GM12878 (cell line): Measurements from ENCODE around the gene TRIP12. TPM values are rescaled to one million over a fixed set of nuclear protein-coding genes. Genes with fewer than 3 reads are reported as not detected.

Experiments used
- ATAC-seq: fragments of 200-7000 bp; cut with Tn5 transposase; 3 replicates; pipeline ENCODE4 v1.9.1; 2020; ENCODE audit warnings: mild to moderate bottlenecking, moderate library complexity
- BruUV-seq: library from RNA; stranded (reverse); fragments of 400-500 nt; replicated peaks from 2 replicates; lab custom pipeline; 2021; lab: Mats Ljungman, UMichigan
- CTCF ChIA-PET: fragments of 300-600 bp; sonication (Branson Sonifier 250); formaldehyde crosslinking; extraction: SDS; loops from one replicate; lab custom pipeline; 2021; ENCODE audit warnings: inconsistent platforms; lab: Yijun Ruan, JAX
- POLR2A ChIA-PET: fragments of 350-600 bp; formaldehyde crosslinking; extraction: SDS; loops from one replicate; lab custom pipeline; 2021; ENCODE audit warnings: inconsistent platforms; lab: Charles Lee
- RAD21 ChIA-PET: fragments of 300-600 bp; sonication (Branson Sonifier 250); formaldehyde crosslinking; loops from one replicate; lab custom pipeline; 2023; ENCODE audit warnings: antibody characterized with exemption; ENCODE audit not compliant: unreplicated experiment; lab: Charles Lee
- SMC1A ChIA-PET: fragments of 300-600 bp; sonication (Branson Sonifier 250); formaldehyde crosslinking; loops from one replicate; lab custom pipeline; 2023; ENCODE audit not compliant: unreplicated experiment, uncharacterized antibody; lab: Charles Lee
- DNase-seq: peaks from one replicate; pipeline ENCODE4 v3.0.0-alpha.2; 2011; ENCODE audit warnings: low read depth, low spot score
- FAIRE-seq: peaks from 3 replicates; lab custom pipeline; 2011; peaks lifted over from hg19 to GRCh38; lab: Jason Lieb, UNC
- H2AFZ ChIP-seq: 2 replicates; pipeline ENCODE4 v1.6.0; 2011; ENCODE audit warnings: low read depth, low read length, control low read depth; ENCODE audit not compliant: control insufficient read depth
- H3K27ac ChIP-seq: 2 replicates; pipeline ENCODE4 v1.5.1; 2011; ENCODE audit warnings: control low read depth; ENCODE audit not compliant: control insufficient read depth, insufficient read depth
- H3K27me3 ChIP-seq, 2 experiments: replicated peaks in 1 of 2; 2 replicates each; pipeline versions ENCODE4 v1.6.0 to v1.6.1; 2011; ENCODE audit warnings: low read length in 1 of 2; ENCODE audit not compliant: control insufficient read depth in 2 of 2, insufficient read depth in 2 of 2
- H3K36me3 ChIP-seq, 2 experiments: 2 replicates each; pipeline ENCODE4 v1.5.1; 2011; ENCODE audit warnings: low read length in 1 of 2; ENCODE audit not compliant: control insufficient read depth in 2 of 2, insufficient read depth in 2 of 2
- H3K4me1 ChIP-seq: 2 replicates; pipeline ENCODE4 v1.6.1; 2011; ENCODE audit warnings: mild to moderate bottlenecking, low read length, moderate library complexity, mixed read lengths; ENCODE audit not compliant: control insufficient read depth, insufficient read depth
- H3K4me2 ChIP-seq: 2 replicates; pipeline ENCODE4 v1.6.0; 2011; ENCODE audit warnings: control low read depth; ENCODE audit not compliant: control insufficient read depth, insufficient read depth
- H3K4me3 ChIP-seq: fragments of 200-600 bp; sonication (generic); 2 replicates; pipeline ENCODE4 v1.5.1; 2016
- H3K79me2 ChIP-seq: 2 replicates; pipeline ENCODE4 v1.6.0; 2011; ENCODE audit warnings: low read length; ENCODE audit not compliant: control insufficient read depth, insufficient read depth
- H3K9ac ChIP-seq: 2 replicates; pipeline ENCODE4 v1.8.0; 2011; ENCODE audit warnings: low read length, control low read depth, mixed read lengths; ENCODE audit not compliant: control insufficient read depth, insufficient read depth
- H3K9me3 ChIP-seq: replicated peaks from 3 replicates; pipeline ENCODE4 v1.5.1; 2011; ENCODE audit warnings: mild to moderate bottlenecking, low read length; ENCODE audit not compliant: control insufficient read depth, insufficient read depth
- H4K20me1 ChIP-seq: 2 replicates; pipeline ENCODE4 v1.6.0; 2011; ENCODE audit not compliant: control insufficient read depth, insufficient read depth
- ATF7 ChIP-seq: fragments of 450-650 bp; IDR thresholded peaks from 2 replicates; pipeline ENCODE4 v1.6.1; 2016; ENCODE audit warnings: low read depth, mild to moderate bottlenecking
- BCL11A ChIP-seq: IDR thresholded peaks from 2 replicates; pipeline ENCODE4 v1.6.1; 2011; ENCODE audit warnings: low read depth, low read length
- FOXM1 ChIP-seq: IDR thresholded peaks from 2 replicates; pipeline ENCODE4 v1.6.1; 2012; ENCODE audit warnings: low read depth, mild to moderate bottlenecking, inconsistent platforms, low read length, moderate library complexity
- JUND ChIP-seq: IDR thresholded peaks from 2 replicates; pipeline ENCODE4 v1.6.1; 2012; ENCODE audit warnings: low read depth, mild to moderate bottlenecking, low read length, improper control_type of control experiment, moderate library complexity
- MTA2 ChIP-seq: fragments of 450-650 bp; IDR thresholded peaks from 2 replicates; pipeline ENCODE4 v1.6.1; 2016; ENCODE audit warnings: low read depth, mild to moderate bottlenecking, moderate library complexity
- NKRF ChIP-seq: fragments of 450-650 bp; conservative IDR thresholded peaks from 2 replicates; pipeline ENCODE4 v1.6.1; 2017; ENCODE audit warnings: mild to moderate bottlenecking, moderate library complexity
- PML ChIP-seq: IDR thresholded peaks from 2 replicates; pipeline ENCODE4 v1.6.1; 2012; ENCODE audit warnings: low read length, inconsistent platforms
- RAD21 ChIP-seq: IDR thresholded peaks from 2 replicates; pipeline ENCODE4 v1.6.1; 2011; ENCODE audit warnings: mild to moderate bottlenecking, low read depth, low read length, moderate library complexity; ENCODE audit not compliant: insufficient read depth
- SIN3A ChIP-seq: IDR thresholded peaks from 2 replicates; pipeline ENCODE4 v1.6.1; 2012; ENCODE audit warnings: low read depth, low read length, improper control_type of control experiment
- SPI1 ChIP-seq: IDR thresholded peaks from 2 replicates; pipeline ENCODE4 v1.6.1; 2011; ENCODE audit warnings: low read depth, mild to moderate bottlenecking, low read length, moderate library complexity, borderline replicate concordance; ENCODE audit not compliant: insufficient read depth
- ZBTB33 ChIP-seq: fragments of 450-650 bp; IDR thresholded peaks from 2 replicates; pipeline ENCODE4 v1.6.1; 2017; ENCODE audit warnings: mild to moderate bottlenecking
- ZNF592 ChIP-seq: fragments of 450-650 bp; IDR thresholded peaks from 2 replicates; pipeline ENCODE4 v1.6.1; 2017; ENCODE audit warnings: mild to moderate bottlenecking, moderate library complexity
- ZZZ3 ChIP-seq: IDR thresholded peaks from 2 replicates; pipeline ENCODE4 v1.6.1; 2011; ENCODE audit warnings: low read depth; ENCODE audit not compliant: control insufficient read depth, insufficient read length
- WGBS: methylation state at CpG from one replicate; pipeline ENCODE4 v1.1.6; 2016; ENCODE audit warnings: low lambda C conversion rate; ENCODE audit not compliant: insufficient replicate concordance, insufficient coverage; ENCODE audit errors: missing lambda C conversion rate; 5-methylcytosine and 5-hydroxymethylcytosine counted together
- in situ Hi-C: fragments of 300-500 bp; cut with MboI; formaldehyde crosslinking; loops from 9 replicates; pipeline ENCODE4 v1.14.3; 2018; ENCODE audit warnings: mixed read lengths
- intact Hi-C: fragments of 100-400 bp; cut with micrococcal nuclease; formaldehyde crosslinking; loops from one replicate; pipeline ENCODE4 v1.14.2; 2022; ENCODE audit not compliant: unreplicated experiment
- polyA plus RNA-seq, 11 experiments: library from polyadenylated mRNA; depleted of rRNA in 4 of 11; unstranded in 6 of 11; stranded (reverse) in 5 of 11; fragments of >200 nt; fragmentation: Nextera tagmentation in 4 of 11; fragmentation: Illumina TruSeq in 1 of 11; extraction: Ambion mirVana in 4 of 11; extraction: Trizol in 1 of 11; gene quantifications; 1 replicate in 1 of 11; 2 replicates in 10 of 11; pipeline versions ENCODE4 v1.2.1 to v1.2.3, GENCODE V29; 2011 to 2016; ENCODE audit warnings: inconsistent platforms in 2 of 11, missing spikeins in 2 of 11, low read depth in 1 of 11
- total RNA-seq, 4 experiments: library from RNA; depleted of rRNA in 3 of 4; stranded (reverse); fragments of >200 nt in 3 of 4; fragmentation: Illumina TruSeq in 1 of 4; extraction: Trizol in 1 of 4; gene quantifications; 2 replicates each; pipeline versions ENCODE4 v1.2.1 to v1.2.3, GENCODE V29; 2013 to 2021

The TRIP12 gene
- total and polyA plus RNA-seq, 10 of the 15 experiments (the other 5 are each of a cell fraction or from before 2014, with no cell fraction given), result 23.1 to 207 (median 97.0) TPM

- TF ChIP-seq ZNF592, result no peak
Observed at GRCh38 chr2:229899604-229900003, 22.2 kb downstream of the TRIP12 start (continued).

- TF ChIP-seq NKRF (no peak), PML (no peak), ZZZ3 (no peak), FOXM1 (no peak), ATF7 (no peak), ZBTB33 (no peak), RAD21 (no peak), BCL11A (no peak), SPI1 (no peak), MTA2 (no peak), JUND (no peak), SIN3A (no peak)
- TF ChIP-seq, all 136 proteins: peak for 0
- intact Hi-C loops, result no loop called here
- no TSS peak for BruUV-seq
- ChIA-PET POLR2A (no interaction called here), RAD21 (no interaction called here), SMC1A (interaction anchor here (1.0 to 1.3 kb wide), 3 partner anchors 13 to 103 kb away, joined by 3 to 4 read pairs (median 3); no protein-coding TSS in a partner anchor), CTCF (interaction anchor here (1.0 to 1.9 kb wide), 2 partner anchors 13 to 15 kb away, joined by 5 to 10 read pairs; no protein-coding TSS in a partner anchor)
- peaks cover 2 to 10% of the 10 kb centered on the region in 2 experiments; a peak in 3 of 4 replicates for H3K36me3 ChIP-seq
- no peaks in the 10 kb centered on the region for H3K9me3 ChIP-seq
- in situ Hi-C loops, result no loop called here
- H3K4me3 ChIP-seq, result no peak overlapping the region
- H3K9ac ChIP-seq, result no peak overlapping the region
- no peak for DNase-seq
- no peak for FAIRE-seq
- H2AFZ ChIP-seq, result no peak overlapping the region
- H4K20me1 ChIP-seq, result no peaks in the 10 kb centered on the region; the same call in none of the 2 replicates
- peaks cover 76% of the 10 kb centered on the region for H3K79me2 ChIP-seq
- H3K4me2 ChIP-seq, result no peak overlapping the region
- no peaks in the 10 kb centered on the region for H3K27me3 ChIP-seq
- H3K27ac ChIP-seq, result no peak overlapping the region
- H3K4me1 ChIP-seq, result no peaks in the 10 kb centered on the region
- ATAC-seq, result no peak
- 0% methylated on average over 1 of the region's 1 CpG for WGBS
Observed at GRCh38 chr2:229896857-229897256, 25.0 kb downstream of the TRIP12 start.
